WI38 (cell line): Measurements from ENCODE around the gene LSM2.
"Not testable (repeated sequence)": the region's sequence is repeated elsewhere in the genome, so short reads cannot be mapped to it uniquely, and the experiment has no call there.

Source experiments
- H3K4me3 ChIP-seq: 2 replicates; pipeline ENCODE4 v1.5.1; 2011; ENCODE audit warnings: low read depth, mild to moderate bottlenecking, control low read depth, low read length
- TF ChIP-seq, protein P1 (sequence below): IDR thresholded peaks from 2 replicates; pipeline ENCODE4 v1.5.1; 2012; ENCODE audit warnings: low read depth, mild to moderate bottlenecking, control low read depth, low read length

Gene LSM2

DNA sequence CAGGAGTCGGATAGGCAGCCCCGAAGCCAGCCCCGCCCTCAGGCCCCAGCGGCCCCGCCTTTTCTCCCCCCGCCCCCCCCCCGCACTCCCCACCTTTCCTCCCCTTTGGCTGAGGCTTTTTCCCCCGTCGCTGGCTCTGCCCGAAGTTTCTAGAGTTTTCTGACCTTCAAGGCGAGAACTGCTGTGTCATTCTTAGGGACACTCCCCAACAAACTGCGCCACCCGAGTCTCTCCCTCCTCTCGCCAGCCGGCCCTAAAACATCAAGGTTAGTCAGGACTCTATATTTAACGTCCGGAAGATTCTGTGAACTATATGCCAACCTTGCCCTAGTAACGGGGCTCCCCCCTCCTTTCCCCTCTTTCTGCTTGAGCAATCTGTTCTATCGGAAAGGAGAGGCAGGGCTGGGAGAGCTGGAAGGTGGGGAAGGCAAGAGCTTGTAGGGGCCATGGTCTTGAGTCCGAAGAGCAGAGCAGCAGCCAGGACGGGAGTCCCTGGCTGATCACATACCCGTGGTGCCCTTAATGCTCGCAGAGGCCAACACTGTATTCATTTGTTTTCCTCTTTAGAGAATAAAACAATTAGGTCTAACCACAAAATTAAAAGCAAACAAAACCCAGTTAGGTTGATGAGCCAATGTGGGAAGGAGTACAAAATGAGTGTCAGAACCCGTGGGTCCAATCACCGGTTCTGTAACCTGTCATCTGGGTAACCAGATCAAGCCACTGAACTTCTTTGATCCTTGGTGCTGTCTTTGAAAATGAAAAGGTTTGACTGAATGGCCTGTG lies 15.5 kb upstream of the LSM2 start:
- peak overlapping the region; percentile 61 for H3K4me3 ChIP-seq
- TF ChIP-seq, protein P1, sequence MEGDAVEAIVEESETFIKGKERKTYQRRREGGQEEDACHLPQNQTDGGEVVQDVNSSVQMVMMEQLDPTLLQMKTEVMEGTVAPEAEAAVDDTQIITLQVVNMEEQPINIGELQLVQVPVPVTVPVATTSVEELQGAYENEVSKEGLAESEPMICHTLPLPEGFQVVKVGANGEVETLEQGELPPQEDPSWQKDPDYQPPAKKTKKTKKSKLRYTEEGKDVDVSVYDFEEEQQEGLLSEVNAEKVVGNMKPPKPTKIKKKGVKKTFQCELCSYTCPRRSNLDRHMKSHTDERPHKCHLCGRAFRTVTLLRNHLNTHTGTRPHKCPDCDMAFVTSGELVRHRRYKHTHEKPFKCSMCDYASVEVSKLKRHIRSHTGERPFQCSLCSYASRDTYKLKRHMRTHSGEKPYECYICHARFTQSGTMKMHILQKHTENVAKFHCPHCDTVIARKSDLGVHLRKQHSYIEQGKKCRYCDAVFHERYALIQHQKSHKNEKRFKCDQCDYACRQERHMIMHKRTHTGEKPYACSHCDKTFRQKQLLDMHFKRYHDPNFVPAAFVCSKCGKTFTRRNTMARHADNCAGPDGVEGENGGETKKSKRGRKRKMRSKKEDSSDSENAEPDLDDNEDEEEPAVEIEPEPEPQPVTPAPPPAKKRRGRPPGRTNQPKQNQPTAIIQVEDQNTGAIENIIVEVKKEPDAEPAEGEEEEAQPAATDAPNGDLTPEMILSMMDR = no peak

- peak overlapping the region; percentile 61 for H3K4me3 ChIP-seq
- TF ChIP-seq, protein P1 = no peak
Observed at GRCh38 chr6:31821301-31822035, 14.7 kb upstream of the LSM2 start.

- not testable (repeated sequence) for H3K4me3 ChIP-seq
Observed at GRCh38 chr6:31820399-31820798, 13.6 kb upstream of the LSM2 start.

DNA sequence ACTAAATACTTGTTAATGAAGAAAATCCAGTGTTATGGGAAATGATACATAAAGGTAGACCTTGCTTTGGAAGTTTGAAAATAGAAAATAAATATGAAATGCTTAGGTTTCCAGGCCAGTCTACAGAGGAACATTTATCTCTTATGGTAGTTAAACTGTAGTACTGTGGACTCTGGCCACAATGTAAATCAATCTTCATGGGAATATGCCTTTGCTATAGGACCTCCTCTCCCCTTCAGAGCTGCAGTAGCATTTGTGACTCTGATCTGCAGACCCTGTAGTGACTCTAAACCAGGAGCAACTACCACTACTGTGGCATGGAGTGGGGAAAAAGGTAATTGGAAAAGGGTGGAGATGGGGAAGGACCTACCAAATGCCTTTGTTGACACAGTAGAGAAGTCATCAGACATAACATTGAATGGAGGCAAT lies 13.1 kb upstream of the LSM2 start:
- TF ChIP-seq, protein P1 = no peak
- no peak overlapping the region for H3K4me3 ChIP-seq

DNA sequence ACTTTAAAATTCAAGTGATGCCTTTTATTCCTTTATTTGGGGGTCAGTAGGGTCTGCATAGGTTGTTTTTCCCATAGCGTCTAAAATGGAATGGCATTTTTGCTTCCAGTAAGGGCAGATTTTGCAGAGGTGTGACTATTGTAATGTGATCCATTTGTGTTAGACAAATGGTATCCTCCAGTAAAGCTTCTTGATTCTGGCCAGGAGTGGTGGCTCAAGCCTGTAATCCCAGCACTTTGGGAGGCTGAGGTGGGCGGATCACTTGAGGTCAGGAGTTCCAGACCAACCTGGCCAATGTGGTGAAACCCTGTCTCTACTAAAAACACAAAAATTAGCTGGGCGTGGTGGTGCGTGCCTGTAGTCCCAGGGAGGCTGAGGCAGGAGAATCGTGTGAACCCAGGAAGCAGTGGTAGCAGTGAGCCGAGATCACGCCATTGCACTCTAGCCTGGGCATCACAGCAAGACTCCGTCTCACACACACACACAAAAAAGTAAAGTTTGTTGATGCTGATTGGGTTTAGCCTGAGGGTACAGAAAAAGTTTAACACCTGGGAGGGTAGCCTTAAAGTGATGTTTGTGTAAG lies 11.3 kb upstream of the LSM2 start:
- H3K4me3 ChIP-seq = peak overlapping the region; percentile 69

GRCh38 chr6:31817133-31817928 lies 10.6 kb upstream of the LSM2 start:
- H3K4me3 ChIP-seq = peak overlapping the region; percentile 69

- TF ChIP-seq, protein P1 = no peak
- peak within 1 kb of the TSS; percentile 72 for H3K4me3 ChIP-seq
Observed at GRCh38 chr6:31815025-31815838, 8.5 kb upstream of the LSM2 start, which contains the start of the genes HSPA1A and HSPA1L. Gene HSPA1A, plus strand, starts transcription at chr6:31815543. Its CDS starts 214 bp downstream, at chr6:31815757. Gene HSPA1L, minus strand, starts transcription at chr6:31815283. Its CDS starts 3,311 bp downstream, at chr6:31811972.

- TF ChIP-seq, protein P1 = no peak
- H3K4me3 ChIP-seq = peak overlapping the region; percentile 72
Observed at GRCh38 chr6:31814677-31815024, 7.9 kb upstream of the LSM2 start.
